ENCODE measurements around the gene THRB.

Gene THRB

GRCh38 chr3:24164967-24165602 lies 329.6 kb downstream of the THRB start:
- DNase-seq = no peak

GRCh38 chr3:24162929-24163328 lies 331.7 kb downstream of the THRB start:
- no peak for DNase-seq

- no peak for DNase-seq
Observed at GRCh38 chr3:24161841-24162240, 332.8 kb downstream of the THRB start.

GRCh38 chr3:24160424-24161095 lies 334.1 kb downstream of the THRB start:
- no peak for DNase-seq

- DNase-seq = no peak
Observed at GRCh38 chr3:24158761-24159454, 335.7 kb downstream of the THRB start.

- no peak for DNase-seq
Observed at GRCh38 chr3:24157106-24157505, 337.5 kb downstream of the THRB start.

GRCh38 chr3:24156466-24156865 lies 338.2 kb downstream of the THRB start:
- peak in 1 of 2 experiments; percentile 32 for DNase-seq

- DNase-seq = no peak
Observed at GRCh38 chr3:24155276-24155675, 339.4 kb downstream of the THRB start.

- no peak for DNase-seq
Observed at GRCh38 chr3:24154781-24155180, 339.9 kb downstream of the THRB start.

- DNase-seq = no peak
Observed at GRCh38 chr3:24154013-24154695, 340.5 kb downstream of the THRB start.

- DNase-seq = no peak
Observed at GRCh38 chr3:24151594-24151993, 343.1 kb downstream of the THRB start.

- no peak for DNase-seq
Observed at GRCh38 chr3:24149032-24149431, 345.6 kb downstream of the THRB start.

GRCh38 chr3:24145981-24146822 lies 348.4 kb downstream of the THRB start:
- no peak for DNase-seq

- DNase-seq = no peak
Observed at GRCh38 chr3:24145481-24145880, 349.2 kb downstream of the THRB start.

GRCh38 chr3:24142127-24142526 lies 352.5 kb downstream of the THRB start:
- DNase-seq = no peak

GRCh38 chr3:24141548-24141947 lies 353.1 kb downstream of the THRB start:
- no peak for DNase-seq

- DNase-seq = no peak
Observed at GRCh38 chr3:24139463-24140412, 354.9 kb downstream of the THRB start.

- no peak for DNase-seq
Observed at GRCh38 chr3:24138876-24139256, 355.8 kb downstream of the THRB start.

- DNase-seq = no peak
Observed at GRCh38 chr3:24137958-24138875, 356.4 kb downstream of the THRB start.

GRCh38 chr3:24137334-24137733 lies 357.3 kb downstream of the THRB start:
- no peak for DNase-seq

Measured in activated T-cell treated with anti-CD3 and anti-CD28 coated beads, Interleukin-2, amount 50 U/mL, for 48 hours (primary cell).